BLaER1 (cell line): Measurements from ENCODE around the gene GPATCH1.
"Not testable (repeated sequence)": the region's sequence is repeated elsewhere in the genome, so short reads cannot be mapped to it uniquely, and the experiment has no call there.

Experiments
- H3K27ac ChIP-seq: shearing (Covaris generic); formaldehyde crosslinking; 2 replicates; pipeline ENCODE4 v1.8.1; 2022
- H3K27me3 ChIP-seq: shearing (Covaris generic); formaldehyde crosslinking; 2 replicates; pipeline ENCODE4 v1.8.1; 2022
- H3K36me3 ChIP-seq: shearing (Covaris generic); formaldehyde crosslinking; 2 replicates; pipeline ENCODE4 v1.8.1; 2022
- H3K4me1 ChIP-seq: shearing (Covaris generic); formaldehyde crosslinking; 2 replicates; pipeline ENCODE4 v1.8.1; 2022
- H3K4me2 ChIP-seq: shearing (Covaris generic); formaldehyde crosslinking; 2 replicates; pipeline ENCODE4 v1.8.1; 2022
- H3K4me3 ChIP-seq: shearing (Covaris generic); formaldehyde crosslinking; 2 replicates; pipeline ENCODE4 v1.8.1; 2022
- H3K9ac ChIP-seq: shearing (Covaris generic); formaldehyde crosslinking; 2 replicates; pipeline ENCODE4 v1.8.1; 2022
- H3K9me3 ChIP-seq: shearing (Covaris generic); formaldehyde crosslinking; 2 replicates; pipeline ENCODE4 v1.8.1; 2022
- H4K20me1 ChIP-seq: shearing (Covaris generic); formaldehyde crosslinking; 2 replicates; pipeline ENCODE4 v1.8.1; 2022
- Cebpa-rat ChIP-seq: shearing (Covaris generic); IDR thresholded peaks from 2 replicates; pipeline ENCODE4 v1.8.1; 2022

Gene GPATCH1

DNA sequence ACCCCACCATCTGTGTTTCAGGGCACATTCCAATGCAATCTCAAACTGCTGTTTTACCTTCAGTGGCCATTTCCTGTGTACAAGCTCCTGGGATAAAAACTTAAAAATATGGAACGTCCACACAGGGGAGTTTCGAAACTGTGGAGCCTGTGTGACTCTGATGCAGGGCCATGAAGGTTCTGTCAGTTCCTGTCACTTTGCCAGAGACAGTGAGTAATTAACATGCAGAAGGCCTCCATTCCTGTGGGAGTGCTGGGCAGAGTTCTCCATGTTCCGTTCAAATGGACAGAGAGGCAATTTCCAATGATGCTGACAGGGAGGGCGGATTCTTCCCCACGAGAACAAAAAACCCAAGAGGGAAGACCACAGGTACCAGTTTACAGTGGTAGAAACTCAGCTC, 75.4 kb downstream of the GPATCH1 start:
- Histone ChIP-seq H3K4me3 (no peak overlapping the region), H3K9me3 (peaks cover 6% of the 10 kb centered on the region; the same call in 1 of the 2 replicates), H4K20me1 (no peaks in the 10 kb centered on the region), H3K27ac (no peak overlapping the region), H3K27me3 (no peaks in the 10 kb centered on the region), H3K36me3 (no peaks in the 10 kb centered on the region), H3K4me2 (no peak overlapping the region), H3K4me1 (peaks cover 33% of the 10 kb centered on the region), H3K9ac (no peak overlapping the region)
- no peak for TF ChIP-seq Cebpa-rat

GRCh38 chr19:33157906-33158305, 76.9 kb downstream of the GPATCH1 start:
- Histone ChIP-seq H3K4me3 (no peak overlapping the region), H3K4me2 (peak overlapping the region; percentile 52), H4K20me1 (no peaks in the 10 kb centered on the region), H3K27ac (peak overlapping the region; percentile 46), H3K36me3 (no peaks in the 10 kb centered on the region), H3K9ac (no peak overlapping the region), H3K27me3 (no peaks in the 10 kb centered on the region), H3K9me3 (peaks cover 6% of the 10 kb centered on the region; the same call in 1 of the 2 replicates), H3K4me1 (peaks cover 46% of the 10 kb centered on the region)
- TF ChIP-seq Cebpa-rat, result no peak

GRCh38 chr19:33158365-33158764, 77.4 kb downstream of the GPATCH1 start:
- Histone ChIP-seq H3K27me3 (no peaks in the 10 kb centered on the region), H3K36me3 (no peaks in the 10 kb centered on the region), H4K20me1 (no peaks in the 10 kb centered on the region), H3K9me3 (peaks cover 6% of the 10 kb centered on the region; the same call in 1 of the 2 replicates), H3K4me1 (peaks cover 46% of the 10 kb centered on the region), H3K9ac (no peak overlapping the region), H3K4me2 (peak overlapping the region; percentile 52), H3K27ac (peak overlapping the region; percentile 46), H3K4me3 (no peak overlapping the region)
- no peak for TF ChIP-seq Cebpa-rat

DNA sequence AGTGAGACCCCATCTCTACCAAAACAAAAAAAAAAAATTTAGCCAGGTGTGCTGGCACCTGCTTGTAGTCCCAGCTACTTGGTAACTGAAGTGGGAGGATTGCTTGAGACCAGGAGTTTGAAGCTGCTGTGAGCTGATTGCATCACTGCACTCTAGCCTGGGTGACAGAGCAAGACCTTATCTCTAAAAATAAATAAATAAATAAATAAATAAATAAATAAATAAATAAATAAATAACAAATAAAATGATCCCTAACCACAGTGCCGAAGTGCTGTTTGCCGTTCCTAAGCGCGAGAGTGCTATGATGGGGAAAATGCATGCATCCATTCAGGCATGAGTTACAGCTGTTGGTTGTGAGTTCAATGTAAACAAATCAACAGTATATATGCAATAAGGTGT, 78.2 kb downstream of the GPATCH1 start:
- H3K27ac ChIP-seq, result no peak overlapping the region
- peaks cover 6% of the 10 kb centered on the region; the same call in 1 of the 2 replicates for H3K9me3 ChIP-seq
- no peak overlapping the region for H3K9ac ChIP-seq
- no peak overlapping the region for H3K4me3 ChIP-seq
- H4K20me1 ChIP-seq, result no peaks in the 10 kb centered on the region
- H3K27me3 ChIP-seq, result no peaks in the 10 kb centered on the region
- TF ChIP-seq Cebpa-rat, result no peak
- H3K36me3 ChIP-seq, result no peaks in the 10 kb centered on the region
- H3K4me2 ChIP-seq, result no peak overlapping the region
- peaks cover 46% of the 10 kb centered on the region for H3K4me1 ChIP-seq

GRCh38 chr19:33159893-33160292, 78.9 kb downstream of the GPATCH1 start:
- Histone ChIP-seq H3K27ac (peak overlapping the region; percentile 64), H4K20me1 (no peaks in the 10 kb centered on the region), H3K27me3 (no peaks in the 10 kb centered on the region), H3K36me3 (no peaks in the 10 kb centered on the region), H3K4me3 (no peak overlapping the region), H3K4me1 (peaks cover 46% of the 10 kb centered on the region), H3K4me2 (peak overlapping the region; percentile 63), H3K9ac (no peak overlapping the region), H3K9me3 (peaks cover 6% of the 10 kb centered on the region; the same call in 1 of the 2 replicates)
- no peak for TF ChIP-seq Cebpa-rat

DNA sequence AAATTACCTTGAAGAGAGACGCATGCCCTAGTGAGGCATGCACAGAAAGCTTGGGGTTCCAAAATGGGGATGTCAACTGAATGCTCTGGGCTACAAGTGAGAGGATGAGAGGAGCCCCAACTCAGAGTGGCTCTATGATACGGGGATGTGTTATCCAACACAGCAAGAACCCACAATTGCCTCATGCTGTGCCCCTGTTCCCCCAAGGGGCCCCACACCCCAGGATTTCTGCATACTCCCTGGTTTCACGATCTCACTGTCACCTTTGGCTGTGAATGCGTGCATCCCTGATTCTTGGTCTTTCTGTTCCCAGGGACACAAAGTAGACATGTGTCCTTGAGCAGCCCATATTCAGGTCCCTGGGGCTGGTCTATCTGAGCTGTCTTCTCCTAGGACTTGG, 80.2 kb downstream of the GPATCH1 start:
- peak overlapping the region; percentile 63 for H3K4me2 ChIP-seq
- no peaks in the 10 kb centered on the region for H4K20me1 ChIP-seq
- no peaks in the 10 kb centered on the region for H3K36me3 ChIP-seq
- H3K27ac ChIP-seq, result peak overlapping the region; percentile 32; the same call in 1 of the 2 replicates
- no peak overlapping the region for H3K9ac ChIP-seq
- peaks cover 46% of the 10 kb centered on the region for H3K4me1 ChIP-seq
- H3K27me3 ChIP-seq, result no peaks in the 10 kb centered on the region
- no peak for TF ChIP-seq Cebpa-rat
- H3K9me3 ChIP-seq, result peaks cover 6% of the 10 kb centered on the region; the same call in 1 of the 2 replicates
- no peak overlapping the region for H3K4me3 ChIP-seq

GRCh38 chr19:33163481-33163880, 82.5 kb downstream of the GPATCH1 start:
- H3K4me1 ChIP-seq, result peaks cover 37% of the 10 kb centered on the region

GRCh38 chr19:33166037-33166436, 85.1 kb downstream of the GPATCH1 start:
- not testable (repeated sequence) for H3K27ac ChIP-seq, H4K20me1 ChIP-seq, H3K36me3 ChIP-seq, H3K4me3 ChIP-seq, H3K27me3 ChIP-seq, H3K4me2 ChIP-seq, H3K9ac ChIP-seq
- peaks cover 33% of the 10 kb centered on the region for H3K9me3 ChIP-seq
- H3K4me1 ChIP-seq, result peaks cover 18% of the 10 kb centered on the region

More at GRCh38 chr19:33163481-33163880, 82.5 kb downstream of the GPATCH1 start:
- Histone ChIP-seq H3K27ac (no peak overlapping the region), H4K20me1 (no peaks in the 10 kb centered on the region), H3K9me3 (peaks cover 22% of the 10 kb centered on the region), H3K4me3 (no peak overlapping the region), H3K36me3 (no peaks in the 10 kb centered on the region), H3K27me3 (no peaks in the 10 kb centered on the region), H3K9ac (no peak overlapping the region), H3K4me2 (no peak overlapping the region)
- no peak for TF ChIP-seq Cebpa-rat

DNA sequence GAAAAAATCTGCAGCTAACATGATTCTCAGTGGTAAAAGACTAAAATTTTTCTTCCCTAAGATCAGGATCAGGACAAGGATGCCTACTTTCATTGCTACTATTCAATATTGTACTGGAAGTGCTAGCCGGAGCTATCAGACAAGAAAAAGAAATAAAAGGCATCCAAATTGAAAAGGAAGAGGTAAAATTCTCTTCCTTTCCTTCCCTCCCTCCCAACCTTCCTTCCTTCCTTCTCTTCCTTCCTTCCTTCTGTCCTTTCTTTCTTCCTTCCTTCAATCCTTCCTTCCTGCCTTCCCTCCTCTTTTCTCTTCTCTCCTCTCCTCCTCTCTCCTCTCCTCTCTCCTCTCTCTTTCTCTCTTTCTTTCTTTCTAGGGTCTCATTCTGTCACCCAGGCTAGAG, 86.5 kb downstream of the GPATCH1 start:
- TF ChIP-seq Cebpa-rat, result no peak

DNA sequence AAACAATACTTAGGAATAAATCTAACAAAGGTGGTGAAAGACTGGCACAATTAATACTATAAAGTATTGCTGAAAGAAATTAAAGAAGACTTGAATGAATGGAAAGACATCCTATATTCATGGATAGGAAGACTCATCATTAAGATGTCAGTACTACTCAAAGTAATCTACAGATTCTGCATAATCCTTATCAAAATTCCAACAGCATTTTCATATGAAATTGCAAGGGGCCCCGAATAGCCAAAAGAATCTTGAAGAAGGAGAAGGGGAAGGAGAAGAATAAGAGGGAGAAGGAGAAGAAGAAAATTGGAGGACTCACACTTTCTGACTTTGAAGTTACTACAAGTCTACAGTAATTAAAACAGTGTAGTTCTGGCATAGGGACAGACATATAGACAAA, 87.5 kb downstream of the GPATCH1 start:
- Histone ChIP-seq H3K4me2 (no peak overlapping the region), H3K4me1 (peaks cover 27% of the 10 kb centered on the region), H3K36me3 (no peaks in the 10 kb centered on the region), H4K20me1 (no peaks in the 10 kb centered on the region), H3K9me3 (peaks cover 33% of the 10 kb centered on the region), H3K9ac (no peak overlapping the region), H3K27ac (no peak overlapping the region), H3K27me3 (no peaks in the 10 kb centered on the region), H3K4me3 (no peak overlapping the region)
- TF ChIP-seq Cebpa-rat, result no peak

More for the DNA sequence above, 86.5 kb downstream of the GPATCH1 start:
- Histone ChIP-seq H3K4me3 (no peak overlapping the region), H3K9ac (no peak overlapping the region), H3K9me3 (peaks cover 33% of the 10 kb centered on the region), H3K27ac (no peak overlapping the region), H3K36me3 (no peaks in the 10 kb centered on the region), H3K27me3 (no peaks in the 10 kb centered on the region), H3K4me1 (peaks cover 18% of the 10 kb centered on the region), H4K20me1 (no peaks in the 10 kb centered on the region), H3K4me2 (no peak overlapping the region)

- H3K4me1 ChIP-seq, result peaks cover 52% of the 10 kb centered on the region
- H3K4me2 ChIP-seq, result peak overlapping the region; percentile 65; the same call in 1 of the 2 replicates
- H3K4me3 ChIP-seq, result no peak overlapping the region
Measured at GRCh38 chr19:33171222-33171795, 90.3 kb downstream of the GPATCH1 start.

More at GRCh38 chr19:33171222-33171795, 90.3 kb downstream of the GPATCH1 start:
- peaks cover 33% of the 10 kb centered on the region for H3K9me3 ChIP-seq
- no peaks in the 10 kb centered on the region for H4K20me1 ChIP-seq
- H3K27me3 ChIP-seq, result no peaks in the 10 kb centered on the region
- H3K27ac ChIP-seq, result no peak overlapping the region
- H3K36me3 ChIP-seq, result no peaks in the 10 kb centered on the region
- no peak for TF ChIP-seq Cebpa-rat
- no peak overlapping the region for H3K9ac ChIP-seq
